Kidney (tissue), 14 donors: ENCODE measurements around the gene VTI1A. TPM values are rescaled to one million over a fixed set of nuclear protein-coding genes. Genes with fewer than 3 reads are reported as not detected.
"Not testable (repeated sequence)": the region's sequence is repeated elsewhere in the genome, so short reads cannot be mapped to it uniquely, and the experiment has no call there.

Experiments used
- DNase-seq, 5 donors: peaks; one replicate each; pipeline ENCODE4 v3.0.0-alpha.2; 2013 to 2020
- FAIRE-seq: peaks from 2 replicates; lab custom pipeline; 2012; peaks lifted over from hg19 to GRCh38; lab: Jason Lieb, UNC
- H3K27ac ChIP-seq, 2 donors: one replicate each; pipeline ENCODE4 v1.7.0; 2013; ENCODE audit warnings: low read depth in 2 of 2, low read length in 2 of 2, inconsistent platforms in 1 of 2
- H3K27me3 ChIP-seq: one replicate; pipeline ENCODE4 v1.7.1; 2013; ENCODE audit warnings: low read length, inconsistent platforms; ENCODE audit not compliant: control insufficient read depth, insufficient read depth
- H3K36me3 ChIP-seq, 3 donors: one replicate each; pipeline versions ENCODE4 v1.7.0 to v1.7.1; 2013; ENCODE audit warnings: low read length in 3 of 3, control low read depth in 1 of 3, inconsistent platforms in 1 of 3; ENCODE audit not compliant: insufficient read depth in 3 of 3, control insufficient read depth in 2 of 3
- H3K4me1 ChIP-seq, 3 donors: one replicate each; pipeline versions ENCODE4 v1.7.0 to v1.7.1; 2013; ENCODE audit warnings: low read length in 3 of 3, inconsistent platforms in 1 of 3, low read depth in 1 of 3; ENCODE audit not compliant: control insufficient read depth in 2 of 3, insufficient read depth in 2 of 3
- H3K4me3 ChIP-seq, 3 donors: one replicate each; pipeline versions ENCODE4 v1.7.0 to v1.8.1; 2013; ENCODE audit warnings: low read length in 3 of 3, control low read depth in 1 of 3, inconsistent platforms in 1 of 3
- H3K9ac ChIP-seq, 3 donors: one replicate each; pipeline versions ENCODE4 v1.7.0 to v1.7.1; 2013; ENCODE audit warnings: low read length in 3 of 3, control low read depth in 1 of 3, inconsistent platforms in 1 of 3
- H3K9me3 ChIP-seq, 3 donors: one replicate each; pipeline versions ENCODE4 v1.7.0 to v1.7.1; 2013; ENCODE audit warnings: low read length in 3 of 3, control low read depth in 1 of 3, inconsistent platforms in 1 of 3; ENCODE audit not compliant: control insufficient read depth in 2 of 3, insufficient read depth in 1 of 3
- CTCF ChIP-seq: IDR thresholded peaks from 3 replicates; pipeline ENCODE4 v1.5.1; 2012; ENCODE audit warnings: mild to moderate bottlenecking, moderate library complexity, borderline replicate concordance; ENCODE audit not compliant: insufficient read depth; ENCODE audit errors: extremely low read depth
- intact Hi-C: fragments of 100-400 bp; cut with DNase I; formaldehyde crosslinking; loops from one replicate; pipeline ENCODE4 v1.11.1; 2022
- polyA plus RNA-seq: library from polyadenylated mRNA; stranded (reverse); fragments of 350-450 nt; fragmentation: Illumina TruSeq; extraction: RNeasy Lipid Tissue Mini Kit (QIAGEN cat#74804); gene quantifications from one replicate; pipeline ENCODE4 v1.2.3, GENCODE V29; 2014; ENCODE audit warnings: low read depth, low replicate concordance; ENCODE audit not compliant: insufficient read depth
- total RNA-seq: library from RNA; stranded (reverse); fragmentation: NEBNext Ultra II Directional; extraction: Animal tissue kit (Norgen Biotek cat#: 25700); gene quantifications from one replicate; pipeline ENCODE4 v1.2.1, GENCODE V29; 2021
- donor health status: control.
- donor health status: control.
- donor health status: control.
- donor health status: control.
- donor health status: control.
- donor health status: DM: yes; HTN: yes; CAD: no.
- donor health status: Normal renal cell carcinoma (clear cell type).

The VTI1A gene
- total and polyA plus RNA-seq, 2 donors from 2014 or later: 9.2 to 41.8 TPM

DNA sequence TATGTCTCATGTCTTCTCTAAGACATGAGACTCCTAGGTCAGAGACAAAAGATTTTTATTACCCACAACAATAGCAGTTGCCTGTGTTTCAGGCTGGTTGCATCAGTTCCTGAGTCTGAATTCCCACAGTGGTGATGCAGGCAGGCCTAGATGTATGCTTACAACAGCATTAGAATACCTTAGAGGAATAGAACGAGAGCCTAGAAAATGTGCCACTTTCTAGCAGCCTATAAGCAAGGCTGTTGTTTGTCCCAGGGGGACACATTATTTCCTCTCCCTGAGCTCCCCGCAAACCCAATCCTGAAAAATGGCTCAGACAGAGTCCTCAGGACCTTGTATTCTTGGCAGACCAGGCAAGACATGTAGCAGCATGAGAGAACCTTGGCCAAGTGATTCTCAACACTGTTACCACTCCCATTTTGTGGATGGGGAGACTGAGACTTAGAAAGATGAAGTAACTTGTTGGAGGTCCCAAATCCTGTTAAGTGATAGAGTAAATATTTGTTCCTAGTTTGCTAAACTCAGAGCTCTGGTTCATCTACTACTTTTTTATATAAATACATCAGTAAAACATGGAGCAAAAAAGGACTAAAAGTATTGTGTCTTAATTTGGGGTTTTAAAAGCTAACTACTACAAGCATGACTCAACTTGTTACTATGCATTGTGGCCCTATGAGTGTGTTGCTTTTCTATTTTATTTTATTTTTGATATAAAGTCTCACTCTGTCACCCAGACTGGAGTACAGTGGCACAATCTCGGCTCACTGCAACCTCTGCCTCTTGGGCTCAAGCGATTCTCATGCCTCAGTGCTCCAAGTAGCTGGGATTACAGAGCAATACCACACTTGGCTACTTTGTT, 14.2 kb downstream of the VTI1A start:
- intact Hi-C loops: no loop called here
- H3K4me1 ChIP-seq: no peaks in the 10 kb centered on the region
- DNase-seq (no peak), FAIRE-seq (no peak)
- H3K4me3 ChIP-seq: no peak overlapping the region
- no peaks in the 10 kb centered on the region for H3K9me3 ChIP-seq
- no peaks in the 10 kb centered on the region for H3K27me3 ChIP-seq
- no peak overlapping the region for H3K9ac ChIP-seq
- H3K36me3 ChIP-seq: peaks cover 3 to 7% (median 7%) of the 10 kb centered on the region in 3 donors
- TF ChIP-seq CTCF: no peak
- no peak overlapping the region for H3K27ac ChIP-seq

GRCh38 chr10:112464074-112464473, 17.1 kb downstream of the VTI1A start:
- H3K4me3 ChIP-seq, intact Hi-C loops, H3K27ac ChIP-seq, H3K9me3 ChIP-seq, H3K36me3 ChIP-seq, DNase-seq, H3K4me1 ChIP-seq, H3K27me3 ChIP-seq, FAIRE-seq, H3K9ac ChIP-seq: not testable (repeated sequence)

DNA sequence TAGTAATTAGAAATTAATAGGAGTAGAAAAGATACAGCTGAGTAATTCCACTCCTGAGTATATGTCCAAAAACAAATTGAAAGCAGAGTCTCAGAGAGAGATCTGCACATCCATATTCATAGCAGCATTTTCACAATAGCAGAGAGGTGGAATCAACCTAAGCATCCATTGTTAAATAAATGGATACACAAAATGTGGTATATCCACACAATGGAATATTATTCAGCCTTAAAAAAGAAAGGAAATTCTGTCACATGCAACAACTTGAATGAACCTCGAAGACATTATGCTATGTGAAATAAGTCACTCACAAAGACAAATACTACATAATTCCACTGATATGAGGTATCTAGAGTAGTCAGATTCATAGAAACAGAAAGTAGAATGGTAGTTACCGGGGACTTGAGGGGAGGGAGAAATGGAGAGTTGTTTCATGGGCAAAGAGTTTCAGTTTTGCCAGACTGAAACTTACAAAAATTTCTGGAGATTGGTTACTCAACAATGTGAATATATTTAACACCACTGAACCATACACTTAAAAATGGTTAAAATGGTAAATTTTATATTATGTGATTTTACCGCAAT, 18.4 kb downstream of the VTI1A start:
- H3K27me3 ChIP-seq: no peaks in the 10 kb centered on the region
- H3K4me3 ChIP-seq: no peak overlapping the region
- no peak for DNase-seq
- no peaks in the 10 kb centered on the region for H3K9me3 ChIP-seq
- no peak for FAIRE-seq
- intact Hi-C loops: no loop called here
- H3K36me3 ChIP-seq: peaks cover 3 to 10% (median 7%) of the 10 kb centered on the region in 3 donors
- no peaks in the 10 kb centered on the region for H3K4me1 ChIP-seq
- H3K27ac ChIP-seq: no peak overlapping the region
- no peak for TF ChIP-seq CTCF
- H3K9ac ChIP-seq: no peak overlapping the region

DNA sequence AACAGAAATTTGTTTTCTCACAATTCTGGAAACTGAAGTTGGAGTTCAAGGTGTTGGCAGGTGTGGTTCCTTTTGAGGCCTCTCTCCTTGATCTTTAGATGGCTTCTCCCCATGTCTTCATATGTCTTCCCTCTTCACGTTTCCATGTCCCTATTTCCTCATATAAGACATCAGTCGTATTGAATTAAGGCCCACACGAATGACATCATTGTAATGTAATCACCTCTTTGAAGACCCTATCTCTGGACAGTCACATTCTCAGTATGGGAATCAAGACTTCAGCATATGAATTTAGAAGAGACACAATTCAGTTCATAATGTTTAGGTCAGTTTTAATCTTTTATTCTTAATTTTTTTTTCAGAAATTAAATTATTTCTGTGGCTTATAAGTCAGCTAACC, 19.8 kb downstream of the VTI1A start:
- Histone ChIP-seq H3K27me3 (no peaks in the 10 kb centered on the region), H3K9ac (no peak overlapping the region), H3K27ac (no peak overlapping the region), H3K9me3 (no peaks in the 10 kb centered on the region), H3K4me3 (no peak overlapping the region), H3K36me3 (peaks cover 3 to 7% (median 7%) of the 10 kb centered on the region in 3 donors), H3K4me1 (no peaks in the 10 kb centered on the region)
- intact Hi-C loops: no loop called here
- FAIRE-seq (no peak), DNase-seq (no peak)
- no peak for TF ChIP-seq CTCF
